Measurements from ENCODE around the gene SLC27A1. TPM values are rescaled to one million over a fixed set of nuclear protein-coding genes. Genes with fewer than 3 reads are reported as not detected.

The SLC27A1 gene
- total and polyA plus RNA-seq, 2 donors (not counting 3 experiments of a cell fraction or from before 2014, with no cell fraction given) = 10.4 to 13.5 TPM

- Histone ChIP-seq H3K9me3 (replicated peaks; ENCODE audit: control insufficient read depth, insufficient read depth, low read length) (no peaks in the 10 kb centered on the region), H3K9me1 (replicated peaks; ENCODE audit: control insufficient read depth, extremely low read depth, insufficient read depth, low read length) (no peaks in the 10 kb centered on the region), H3K4me3 (replicated peaks in 1 of 3; ENCODE audit: insufficient read depth in 1 of 3, low read depth in 1 of 3, low read length in 3 of 3) (no peak overlapping the region), H3K4me1 (ENCODE audit: control insufficient read depth, extremely low read depth, insufficient read depth, low read length) (peaks cover 8% of the 10 kb centered on the region), H4K20me1 (replicated peaks; ENCODE audit: control insufficient read depth, extremely low read depth, insufficient read depth, low read length) (no peaks in the 10 kb centered on the region), H3K4me2 (ENCODE audit: insufficient read depth, low read length) (no peak overlapping the region), H3K9ac (replicated peaks; ENCODE audit: extremely low read depth, insufficient read depth, low read length) (no peak overlapping the region), H3K79me2 (ENCODE audit: control insufficient read depth, insufficient read depth, low read length) (no peaks in the 10 kb centered on the region), H3K27me3 (ENCODE audit: control insufficient read depth in 2 of 2, insufficient read depth in 2 of 2, low read length in 2 of 2) (peaks cover 0 to 2% of the 10 kb centered on the region in 2 experiments), H3K27ac (ENCODE audit: insufficient read depth, low read depth, low read length) (no peak overlapping the region), H2AFZ (ENCODE audit: low read depth, low read length) (no peak overlapping the region), H3K36me3 (ENCODE audit: control insufficient read depth in 2 of 2, extremely low read depth in 1 of 2, insufficient read depth in 2 of 2, low read length in 2 of 2) (no peaks in the 10 kb centered on the region)
- dilution Hi-C loops (cut with MboI; ENCODE audit: extremely low pct_ligation_motif_present, low sequenced_read_pairs) = no loop called here
- DNase-seq (ENCODE audit: low read depth, low spot score) = no peak
- intact Hi-C loops (cut with micrococcal nuclease) = no loop called here
- ChIA-PET POLR2A (no interaction called here), CTCF (interaction anchor here (1.6 kb wide), 1 partner anchor 29 kb away, joined by 5 read pairs; no protein-coding TSS in a partner anchor)
- no peak for FAIRE-seq
- no TSS peak for BruUV-seq (replicated peaks)
- TF ChIP-seq POLR2A (IDR thresholded peaks at IDR 0.05; ENCODE audit: low read depth, low read length) = no peak
- no peak for TF ChIP-seq CTCF (IDR thresholded peaks at IDR 0.05; ENCODE audit: extremely low read depth in 1 of 2, insufficient read depth in 1 of 2, low read depth in 1 of 2, low read length in 2 of 2)
- no peak for TF ChIP-seq GATA2 (IDR thresholded peaks at IDR 0.05; ENCODE audit: insufficient read depth, insufficient read length, low read depth, low read length)
- no peak for TF ChIP-seq JUN (IDR thresholded peaks at IDR 0.05; ENCODE audit: borderline replicate concordance, insufficient read depth, insufficient read length, low read depth)
- TF ChIP-seq MAX (IDR thresholded peaks at IDR 0.05; ENCODE audit: insufficient read depth, insufficient read length) = no peak
- TF ChIP-seq MYC (IDR thresholded peaks at IDR 0.05; ENCODE audit: low read depth, low read length) = no peak
- no peak for TF ChIP-seq FOS (IDR thresholded peaks at IDR 0.05; ENCODE audit: borderline replicate concordance, insufficient read depth, low read length)
- no peak for TF ChIP-seq POLR2AphosphoS5 (IDR thresholded peaks at IDR 0.05; ENCODE audit: insufficient read depth, low read depth, low read length)
- no peak for TF ChIP-seq EZH2 (IDR thresholded peaks at IDR 0.05; ENCODE audit: borderline replicate concordance, low read depth, low read length, severe bottlenecking)
Observed at GRCh38 chr19:17525141-17525540, 54.8 kb downstream of the SLC27A1 start.

Measured in endothelial cell of umbilical vein (primary cell).